HG02759 (cell line): ENCODE results near the gene EXTL1.

Source experiments
- ATAC-seq: cut with Tn5 transposase; IDR thresholded peaks from one replicate; pipeline ENCODE4 v1.9.1; 2021; ENCODE audit warnings: mild to moderate bottlenecking, moderate library complexity; ENCODE audit not compliant: unreplicated experiment

Gene EXTL1

GRCh38 chr1:26066857-26067256, 45.3 kb downstream of the EXTL1 start:
- no peak for ATAC-seq

GRCh38 chr1:26067432-26067911, 45.9 kb downstream of the EXTL1 start, which contains the start of gene TRIM63:
Gene TRIM63, minus strand, starts transcription at chr1:26067630. Its CDS starts 136 bp downstream, at chr1:26067494.
- ATAC-seq: no peak

GRCh38 chr1:26069941-26070295, 48.3 kb downstream of the EXTL1 start:
- ATAC-seq: no peak

GRCh38 chr1:26070296-26070962, 48.9 kb downstream of the EXTL1 start:
- no peak for ATAC-seq

GRCh38 chr1:26070963-26071342, 49.4 kb downstream of the EXTL1 start:
- no peak for ATAC-seq

- ATAC-seq: no peak
These were observed 50.7 kb downstream of the EXTL1 start for GRCh38 chr1:26072305-26072704.

- ATAC-seq: no peak
These were observed 54.0 kb downstream of the EXTL1 start for GRCh38 chr1:26075421-26076144.

- ATAC-seq: no peak
These were observed 55.9 kb downstream of the EXTL1 start for GRCh38 chr1:26077524-26077923.

GRCh38 chr1:26078286-26079177, 57.0 kb downstream of the EXTL1 start:
- ATAC-seq: no peak

- no peak for ATAC-seq
These were observed 57.6 kb downstream of the EXTL1 start for GRCh38 chr1:26079178-26079563.

- ATAC-seq: no peak
These were observed 58.6 kb downstream of the EXTL1 start for GRCh38 chr1:26079960-26080814.

- ATAC-seq: no peak
These were observed 59.9 kb downstream of the EXTL1 start for GRCh38 chr1:26081267-26082019.

GRCh38 chr1:26082020-26082350, 60.4 kb downstream of the EXTL1 start:
- ATAC-seq: no peak

GRCh38 chr1:26083208-26083607, 61.6 kb downstream of the EXTL1 start:
- ATAC-seq: no peak

- no peak for ATAC-seq
These were observed 62.6 kb downstream of the EXTL1 start for GRCh38 chr1:26084091-26084561.

- no peak for ATAC-seq
These were observed 63.3 kb downstream of the EXTL1 start for GRCh38 chr1:26084844-26085243.
